Stimulated activated CD4-positive, alpha-beta T cell treated with anti-CD3 and anti-CD28 coated beads, TNF-alpha, amount 100 ng/mL, for 4 hours (primary cell): ENCODE data around the gene RDH5.

Source experiments
- DNase-seq, 3 experiments: peaks; one replicate each; pipeline ENCODE4 v3.0.0-alpha.2; 2020; ENCODE audit warnings: low read depth in 3 of 3

RDH5 gene

GRCh38 chr12:55728186-55728938, 8.2 kb downstream of the RDH5 start:
- DNase-seq, result no peak

- peak; percentile 56 to 59 (median 59) for DNase-seq
Measured at GRCh38 chr12:55728939-55729818, 9.0 kb downstream of the RDH5 start, which contains the start of gene CD63. Gene CD63, minus strand, starts transcription at chr12:55729009. Its CDS starts 668 bp downstream, at chr12:55728341.

- no peak for DNase-seq
Measured at GRCh38 chr12:55729819-55730818, 9.9 kb downstream of the RDH5 start.

- DNase-seq, result no peak
Measured at GRCh38 chr12:55732288-55732687, 12.1 kb downstream of the RDH5 start.

- DNase-seq, result no peak
Measured at GRCh38 chr12:55733021-55733555, 12.9 kb downstream of the RDH5 start.

- DNase-seq, result no peak
Measured at GRCh38 chr12:55733858-55734257, 13.7 kb downstream of the RDH5 start.

- DNase-seq, result no peak
Measured at GRCh38 chr12:55734595-55734994, 14.4 kb downstream of the RDH5 start.

- DNase-seq, result no peak
Measured at GRCh38 chr12:55736076-55736475, 15.9 kb downstream of the RDH5 start.

GRCh38 chr12:55736780-55737580, 16.8 kb downstream of the RDH5 start:
- peak in 1 of 3 experiments; percentile 26 for DNase-seq

GRCh38 chr12:55737581-55738122, 17.5 kb downstream of the RDH5 start:
- no peak for DNase-seq

GRCh38 chr12:55738123-55739024, 18.2 kb downstream of the RDH5 start:
- peak; percentile 50 to 62 (median 53) for DNase-seq

GRCh38 chr12:55739025-55739378, 18.8 kb downstream of the RDH5 start:
- no peak for DNase-seq

- DNase-seq, result no peak
Measured at GRCh38 chr12:55741931-55742680, 21.9 kb downstream of the RDH5 start.

GRCh38 chr12:55742719-55743405, 22.7 kb downstream of the RDH5 start, which contains the start of gene GDF11:
Gene GDF11, plus strand, starts transcription at chr12:55743122. Its CDS starts 195 bp downstream, at chr12:55743317.
- DNase-seq, result peak; percentile 52 to 58 (median 54)

- peak in 1 of 3 experiments; percentile 23 for DNase-seq
Measured at GRCh38 chr12:55743406-55744339, 23.5 kb downstream of the RDH5 start.

GRCh38 chr12:55744340-55745030, 24.3 kb downstream of the RDH5 start:
- DNase-seq, result no peak
